Smooth muscle cell (in vitro differentiated cells): ENCODE measurements around the gene CD163L1. TPM values are rescaled to one million over a fixed set of nuclear protein-coding genes. Genes with fewer than 3 reads are reported as not detected.

ENCODE experiments used
- DNase-seq: peaks from one replicate; lab custom pipeline; 2025; ENCODE audit not compliant: unreplicated experiment; lab: John Stamatoyannopoulos, UW
- H2AFZ ChIP-seq: fragments of 200-600 bp; sonication (generic); 2 replicates; pipeline ENCODE4 v1.6.0; 2016; ENCODE audit warnings: antibody characterized with exemption, low read depth, mild to moderate bottlenecking
- H3F3A ChIP-seq: fragments of 200-600 bp; sonication (generic); 2 replicates; pipeline ENCODE4 v1.6.0; 2017; ENCODE audit warnings: antibody characterized with exemption, low read depth
- H3K27ac ChIP-seq: fragments of 200-600 bp; sonication (generic); 2 replicates; pipeline ENCODE4 v1.5.1; 2016; ENCODE audit warnings: low read depth, mild to moderate bottlenecking
- H3K27me3 ChIP-seq: fragments of 200-600 bp; sonication (generic); 2 replicates; pipeline ENCODE4 v1.6.1; 2016; ENCODE audit warnings: low read depth, mild to moderate bottlenecking
- H3K36me3 ChIP-seq: fragments of 200-600 bp; sonication (generic); 2 replicates; pipeline ENCODE4 v1.5.1; 2016; ENCODE audit warnings: low read depth
- H3K4me1 ChIP-seq: fragments of 200-600 bp; sonication (generic); 2 replicates; pipeline ENCODE4 v1.5.1; 2016; ENCODE audit warnings: low read depth
- H3K4me2 ChIP-seq: fragments of 200-600 bp; sonication (generic); 2 replicates; pipeline ENCODE4 v1.6.0; 2016; ENCODE audit warnings: mild to moderate bottlenecking
- H3K4me3 ChIP-seq: fragments of 200-600 bp; sonication (generic); 2 replicates; pipeline ENCODE4 v1.5.1; 2016; ENCODE audit warnings: mild to moderate bottlenecking
- H3K79me2 ChIP-seq: fragments of 200-600 bp; sonication (generic); 2 replicates; pipeline ENCODE4 v1.6.0; 2016; ENCODE audit warnings: low read depth, mild to moderate bottlenecking
- H3K9ac ChIP-seq: fragments of 200-600 bp; sonication (generic); 2 replicates; pipeline ENCODE4 v1.6.0; 2016; ENCODE audit warnings: low read depth
- H3K9me3 ChIP-seq: fragments of 200-600 bp; sonication (generic); replicated peaks from 2 replicates; pipeline ENCODE4 v1.5.1; 2016; ENCODE audit warnings: low read depth
- H4K20me1 ChIP-seq: fragments of 200-600 bp; sonication (generic); 2 replicates; pipeline ENCODE4 v1.6.0; 2016; ENCODE audit warnings: low read depth
- whole genome bisulfite sequencing: methylation state at CpG from one replicate; pipeline ENCODE4 v1.1.7; 2016; ENCODE audit warnings: low lambda C conversion rate; 5-methylcytosine and 5-hydroxymethylcytosine counted together
- polyA plus RNA-seq: library from polyadenylated mRNA; unstranded; fragments of >200 nt; fragmentation: Nextera tagmentation; extraction: Ambion mirVana; gene quantifications from 2 replicates; pipeline ENCODE4 v1.2.1, GENCODE V29; 2016
- total RNA-seq: library from RNA; depleted of rRNA; stranded (reverse); fragments of >200 nt; gene quantifications from 2 replicates; pipeline ENCODE4 v1.2.3, GENCODE V29; 2014
- TF ChIP-seq, protein P1 (sequence below): fragments of 200-600 bp; sonication (generic); IDR thresholded peaks from 2 replicates; pipeline ENCODE4 v1.5.1; 2017; ENCODE audit warnings: borderline replicate concordance, mild to moderate bottlenecking, antibody characterized with exemption; ENCODE audit not compliant: insufficient read depth, poor library complexity, severe bottlenecking

Gene CD163L1
- total and polyA plus RNA-seq, 2 experiments from 2014 or later = 0.72 to 1.1 TPM

DNA sequence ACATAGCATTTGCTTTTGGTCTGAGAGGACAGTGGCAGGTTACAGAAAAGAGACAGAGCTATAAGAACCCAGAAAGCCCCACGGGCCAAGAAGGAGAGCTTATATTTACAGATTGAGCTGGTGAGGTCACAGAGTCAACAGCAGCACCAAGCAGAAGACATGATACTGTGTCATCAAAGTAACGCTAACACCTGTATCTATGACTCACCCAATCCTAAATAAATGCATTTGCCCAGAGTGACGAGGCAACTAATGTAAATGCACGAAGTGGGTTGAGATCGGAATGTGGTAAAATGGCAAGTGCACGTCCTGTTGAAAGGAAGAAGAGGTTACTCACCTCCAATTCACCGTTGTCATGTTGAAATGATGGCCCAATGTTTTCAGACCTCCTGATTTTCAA lies 6.7 kb upstream of the CD163L1 start:
- DNase-seq = no peak
- WGBS = 73% methylated on average over 7 of the region's 7 CpGs
- no peak overlapping the region for H3K27ac ChIP-seq
- H3K27me3 ChIP-seq = peaks cover 7% of the 10 kb centered on the region
- TF ChIP-seq, protein P1, sequence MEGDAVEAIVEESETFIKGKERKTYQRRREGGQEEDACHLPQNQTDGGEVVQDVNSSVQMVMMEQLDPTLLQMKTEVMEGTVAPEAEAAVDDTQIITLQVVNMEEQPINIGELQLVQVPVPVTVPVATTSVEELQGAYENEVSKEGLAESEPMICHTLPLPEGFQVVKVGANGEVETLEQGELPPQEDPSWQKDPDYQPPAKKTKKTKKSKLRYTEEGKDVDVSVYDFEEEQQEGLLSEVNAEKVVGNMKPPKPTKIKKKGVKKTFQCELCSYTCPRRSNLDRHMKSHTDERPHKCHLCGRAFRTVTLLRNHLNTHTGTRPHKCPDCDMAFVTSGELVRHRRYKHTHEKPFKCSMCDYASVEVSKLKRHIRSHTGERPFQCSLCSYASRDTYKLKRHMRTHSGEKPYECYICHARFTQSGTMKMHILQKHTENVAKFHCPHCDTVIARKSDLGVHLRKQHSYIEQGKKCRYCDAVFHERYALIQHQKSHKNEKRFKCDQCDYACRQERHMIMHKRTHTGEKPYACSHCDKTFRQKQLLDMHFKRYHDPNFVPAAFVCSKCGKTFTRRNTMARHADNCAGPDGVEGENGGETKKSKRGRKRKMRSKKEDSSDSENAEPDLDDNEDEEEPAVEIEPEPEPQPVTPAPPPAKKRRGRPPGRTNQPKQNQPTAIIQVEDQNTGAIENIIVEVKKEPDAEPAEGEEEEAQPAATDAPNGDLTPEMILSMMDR = no peak
- no peaks in the 10 kb centered on the region for H4K20me1 ChIP-seq
- no peaks in the 10 kb centered on the region for H3K4me1 ChIP-seq
- no peaks in the 10 kb centered on the region for H3K79me2 ChIP-seq
- no peak overlapping the region for H3K4me3 ChIP-seq
- no peaks in the 10 kb centered on the region for H3F3A ChIP-seq
- H3K9me3 ChIP-seq = no peaks in the 10 kb centered on the region
- no peaks in the 10 kb centered on the region for H3K36me3 ChIP-seq
- H3K9ac ChIP-seq = no peak overlapping the region
- H3K4me2 ChIP-seq = no peak overlapping the region
- no peak overlapping the region for H2AFZ ChIP-seq

DNA sequence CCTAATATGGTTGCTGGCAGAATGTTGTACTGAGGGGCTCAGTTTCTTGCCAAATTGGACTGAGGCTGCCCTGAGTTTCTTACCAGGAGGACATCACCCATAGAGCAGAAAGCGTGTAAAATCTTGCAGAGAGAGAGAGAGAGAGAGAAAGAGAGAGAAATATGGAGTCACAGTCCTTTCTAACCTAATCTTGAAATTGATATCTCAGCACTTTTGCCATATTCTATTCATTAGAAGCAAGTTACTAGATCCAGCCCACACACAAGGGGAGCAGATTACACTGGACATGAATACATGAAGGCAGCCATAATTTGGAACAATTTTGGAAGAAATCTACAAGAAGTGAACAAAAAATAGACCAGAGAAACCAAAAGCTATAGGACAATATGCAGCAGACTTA lies 4.1 kb upstream of the CD163L1 start:
- Histone ChIP-seq H3K4me3 (no peak overlapping the region), H3K79me2 (no peaks in the 10 kb centered on the region), H3K27ac (no peak overlapping the region), H4K20me1 (no peaks in the 10 kb centered on the region), H2AFZ (no peak overlapping the region), H3K4me2 (no peak overlapping the region), H3K27me3 (peaks cover 10% of the 10 kb centered on the region), H3F3A (no peaks in the 10 kb centered on the region), H3K4me1 (no peaks in the 10 kb centered on the region), H3K36me3 (no peaks in the 10 kb centered on the region), H3K9me3 (no peaks in the 10 kb centered on the region), H3K9ac (no peak overlapping the region)
- TF ChIP-seq, protein P1 = no peak
- WGBS = 100% methylated on average over 1 of the region's 1 CpG
- DNase-seq = no peak

DNA sequence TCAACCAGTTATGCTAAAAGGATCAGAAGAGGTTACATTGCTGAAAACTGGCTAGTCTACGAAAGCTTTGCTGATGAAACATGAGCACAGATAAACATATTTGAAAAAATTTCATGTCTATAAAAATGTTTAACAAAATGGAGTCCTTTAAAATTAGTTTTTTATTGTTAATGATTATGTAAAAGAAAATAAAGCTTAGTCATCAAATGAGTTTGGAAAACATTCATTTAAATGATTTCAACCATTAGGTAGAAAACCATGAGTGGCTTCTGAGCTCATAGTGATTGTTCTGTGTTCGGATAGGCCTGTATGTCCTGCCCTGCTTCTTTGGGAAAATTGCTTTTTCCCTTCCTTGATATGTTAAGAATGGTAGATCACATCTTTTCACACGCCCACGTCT lies 584 bp upstream of the CD163L1 start:
- H4K20me1 ChIP-seq = no peaks in the 10 kb centered on the region
- no peaks in the 10 kb centered on the region for H3K4me1 ChIP-seq
- no peak overlapping the region for H3K4me2 ChIP-seq
- H3K27ac ChIP-seq = no peak overlapping the region
- H3K27me3 ChIP-seq = peaks cover 23% of the 10 kb centered on the region
- no peaks in the 10 kb centered on the region for H3F3A ChIP-seq
- 93% methylated on average over 4 of the region's 4 CpGs for WGBS
- H2AFZ ChIP-seq = no peak overlapping the region
- no peaks in the 10 kb centered on the region for H3K36me3 ChIP-seq
- TF ChIP-seq, protein P1 = no peak
- H3K9me3 ChIP-seq = no peaks in the 10 kb centered on the region
- H3K4me3 ChIP-seq = no peak overlapping the region
- no peak overlapping the region for H3K9ac ChIP-seq
- no peak for DNase-seq
- H3K79me2 ChIP-seq = no peaks in the 10 kb centered on the region

DNA sequence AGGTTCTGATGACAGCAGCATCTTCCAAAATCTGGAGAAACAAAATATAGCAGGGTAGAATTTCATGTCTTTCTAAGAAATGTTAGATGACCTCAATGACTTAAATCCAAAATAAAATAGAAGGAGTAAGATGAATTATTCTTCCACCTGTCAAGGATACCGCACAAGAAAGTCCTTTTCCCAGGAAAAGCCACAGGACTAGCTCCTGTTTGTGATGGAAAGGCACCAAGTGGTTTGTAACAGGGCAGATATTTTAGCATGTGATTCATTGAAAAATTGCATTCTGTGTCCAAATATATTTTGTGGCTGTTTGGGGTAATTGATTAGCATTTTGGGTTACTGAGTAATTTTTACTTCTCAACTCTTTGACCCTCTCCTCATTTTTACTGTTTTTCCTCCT lies 2.7 kb downstream of the CD163L1 start:
- DNase-seq = no peak
- 97% methylated on average over 1 of the region's 1 CpG for WGBS
- H3K27me3 ChIP-seq = peaks cover 17% of the 10 kb centered on the region
- H3K4me3 ChIP-seq = no peak overlapping the region
- no peaks in the 10 kb centered on the region for H3K36me3 ChIP-seq
- no peak overlapping the region for H3K9ac ChIP-seq
- no peak overlapping the region for H2AFZ ChIP-seq
- no peaks in the 10 kb centered on the region for H3K79me2 ChIP-seq
- H3K4me1 ChIP-seq = no peaks in the 10 kb centered on the region
- H3K4me2 ChIP-seq = no peak overlapping the region
- H3F3A ChIP-seq = no peaks in the 10 kb centered on the region
- H3K27ac ChIP-seq = no peak overlapping the region
- H4K20me1 ChIP-seq = no peaks in the 10 kb centered on the region
- H3K9me3 ChIP-seq = no peaks in the 10 kb centered on the region
- TF ChIP-seq, protein P1 = no peak
